ENCODE results near the gene PAPSS1. TPM values are rescaled to one million over a fixed set of nuclear protein-coding genes. Genes with fewer than 3 reads are reported as not detected.

The PAPSS1 gene
- polyA plus RNA-seq, 1 donor (not counting 4 experiments of a cell fraction or from before 2014, with no cell fraction given) = 95.2 TPM

GRCh38 chr4:107619066-107619465, 101.0 kb downstream of the PAPSS1 start:
- dilution Hi-C loops (cut with MboI; ENCODE audit: extremely low pct_ligation_motif_present, low sequenced_read_pairs) = no loop called here
- Histone ChIP-seq H3K36me3 (ENCODE audit: control insufficient read depth in 2 of 2, extremely low read depth in 1 of 2, insufficient read depth in 2 of 2, low read length in 2 of 2) (no peaks in the 10 kb centered on the region), H2AFZ (ENCODE audit: control insufficient read depth, low read length) (no peak overlapping the region), H4K20me1 (ENCODE audit: control insufficient read depth, extremely low read depth, insufficient read depth, low read length) (no peaks in the 10 kb centered on the region), H3K4me3 (ENCODE audit: control insufficient read depth in 2 of 3, extremely low read depth in 1 of 3, insufficient read depth in 2 of 3, low read depth in 1 of 3, low read length in 3 of 3) (no peak overlapping the region), H3K79me2 (ENCODE audit: control insufficient read depth, insufficient read depth, low read length) (no peaks in the 10 kb centered on the region), H3K9ac (ENCODE audit: control insufficient read depth, extremely low read depth, insufficient read depth, low read length) (no peak overlapping the region), H3K9me1 (ENCODE audit: control insufficient read depth, extremely low read depth, insufficient read depth, low read length) (no peaks in the 10 kb centered on the region), H3K4me1 (ENCODE audit: control insufficient read depth, extremely low read depth, insufficient read depth, low read length) (peaks cover 2% of the 10 kb centered on the region), H3K9me3 (ENCODE audit: control insufficient read depth, low read depth, low read length) (no peaks in the 10 kb centered on the region), H3K27ac (ENCODE audit: control insufficient read depth, insufficient read depth, low read length) (no peak overlapping the region), H3K27me3 (ENCODE audit: control insufficient read depth, extremely low read depth, insufficient read depth, low read length) (no peaks in the 10 kb centered on the region), H3K4me2 (ENCODE audit: control insufficient read depth, extremely low read depth, insufficient read depth, low read depth, low read length) (no peak overlapping the region)
- TF ChIP-seq EZH2 (IDR thresholded peaks at IDR 0.05; ENCODE audit: low read length) = no peak
- TF ChIP-seq, protein P1, sequence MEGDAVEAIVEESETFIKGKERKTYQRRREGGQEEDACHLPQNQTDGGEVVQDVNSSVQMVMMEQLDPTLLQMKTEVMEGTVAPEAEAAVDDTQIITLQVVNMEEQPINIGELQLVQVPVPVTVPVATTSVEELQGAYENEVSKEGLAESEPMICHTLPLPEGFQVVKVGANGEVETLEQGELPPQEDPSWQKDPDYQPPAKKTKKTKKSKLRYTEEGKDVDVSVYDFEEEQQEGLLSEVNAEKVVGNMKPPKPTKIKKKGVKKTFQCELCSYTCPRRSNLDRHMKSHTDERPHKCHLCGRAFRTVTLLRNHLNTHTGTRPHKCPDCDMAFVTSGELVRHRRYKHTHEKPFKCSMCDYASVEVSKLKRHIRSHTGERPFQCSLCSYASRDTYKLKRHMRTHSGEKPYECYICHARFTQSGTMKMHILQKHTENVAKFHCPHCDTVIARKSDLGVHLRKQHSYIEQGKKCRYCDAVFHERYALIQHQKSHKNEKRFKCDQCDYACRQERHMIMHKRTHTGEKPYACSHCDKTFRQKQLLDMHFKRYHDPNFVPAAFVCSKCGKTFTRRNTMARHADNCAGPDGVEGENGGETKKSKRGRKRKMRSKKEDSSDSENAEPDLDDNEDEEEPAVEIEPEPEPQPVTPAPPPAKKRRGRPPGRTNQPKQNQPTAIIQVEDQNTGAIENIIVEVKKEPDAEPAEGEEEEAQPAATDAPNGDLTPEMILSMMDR (optimal IDR thresholded peaks at IDR 0.05 in 1 of 3, IDR thresholded peaks at IDR 0.05 in 1 of 3, conservative IDR thresholded peaks at IDR 0.05 in 1 of 3; ENCODE audit: extremely low read depth in 1 of 3, insufficient read depth in 2 of 3, low read length in 3 of 3) = no peak
- no peak for FAIRE-seq
- DNase-seq (ENCODE audit: low read depth, low spot score) = no peak

- Histone ChIP-seq H2AFZ (ENCODE audit: control insufficient read depth, low read length) (no peak overlapping the region), H3K9ac (ENCODE audit: control insufficient read depth, extremely low read depth, insufficient read depth, low read length) (no peak overlapping the region), H3K36me3 (ENCODE audit: control insufficient read depth in 2 of 2, extremely low read depth in 1 of 2, insufficient read depth in 2 of 2, low read length in 2 of 2) (no peaks in the 10 kb centered on the region), H3K27me3 (ENCODE audit: control insufficient read depth, extremely low read depth, insufficient read depth, low read length) (no peaks in the 10 kb centered on the region), H3K4me1 (ENCODE audit: control insufficient read depth, extremely low read depth, insufficient read depth, low read length) (peaks cover 2% of the 10 kb centered on the region), H3K27ac (ENCODE audit: control insufficient read depth, insufficient read depth, low read length) (no peak overlapping the region), H4K20me1 (ENCODE audit: control insufficient read depth, extremely low read depth, insufficient read depth, low read length) (no peaks in the 10 kb centered on the region), H3K4me2 (ENCODE audit: control insufficient read depth, extremely low read depth, insufficient read depth, low read depth, low read length) (no peak overlapping the region), H3K79me2 (ENCODE audit: control insufficient read depth, insufficient read depth, low read length) (no peaks in the 10 kb centered on the region), H3K4me3 (ENCODE audit: control insufficient read depth in 2 of 3, extremely low read depth in 1 of 3, insufficient read depth in 2 of 3, low read depth in 1 of 3, low read length in 3 of 3) (no peak overlapping the region), H3K9me1 (ENCODE audit: control insufficient read depth, extremely low read depth, insufficient read depth, low read length) (no peaks in the 10 kb centered on the region), H3K9me3 (ENCODE audit: control insufficient read depth, low read depth, low read length) (no peaks in the 10 kb centered on the region)
- TF ChIP-seq EZH2 (IDR thresholded peaks at IDR 0.05; ENCODE audit: low read length) = no peak
- TF ChIP-seq, protein P1 (optimal IDR thresholded peaks at IDR 0.05 in 1 of 3, IDR thresholded peaks at IDR 0.05 in 1 of 3, conservative IDR thresholded peaks at IDR 0.05 in 1 of 3; ENCODE audit: extremely low read depth in 1 of 3, insufficient read depth in 2 of 3, low read length in 3 of 3) = no peak
- DNase-seq (ENCODE audit: low read depth, low spot score) (no peak), FAIRE-seq (no peak)
- dilution Hi-C loops (cut with MboI; ENCODE audit: extremely low pct_ligation_motif_present, low sequenced_read_pairs) = no loop called here
These were observed 101.4 kb downstream of the PAPSS1 start for GRCh38 chr4:107618656-107619055.

Data from keratinocyte (primary cell).